GM23248 (cell line): Measurements from ENCODE around the gene COX19.

Experiments
- EZH2 ChIP-seq: fragments of 200-600 bp; sonication (generic); IDR thresholded peaks from 2 replicates; pipeline ENCODE4 v1.6.1; 2018; ENCODE audit warnings: antibody characterized with exemption, mild to moderate bottlenecking; ENCODE audit not compliant: insufficient read depth, poor library complexity, severe bottlenecking
- EZH2phosphoT487 ChIP-seq: fragments of 200-600 bp; sonication (generic); IDR thresholded peaks from 2 replicates; pipeline ENCODE4 v1.6.1; 2018; ENCODE audit warnings: antibody characterized with exemption, moderate library complexity, mild to moderate bottlenecking, low read depth; ENCODE audit not compliant: insufficient read depth

DNA sequence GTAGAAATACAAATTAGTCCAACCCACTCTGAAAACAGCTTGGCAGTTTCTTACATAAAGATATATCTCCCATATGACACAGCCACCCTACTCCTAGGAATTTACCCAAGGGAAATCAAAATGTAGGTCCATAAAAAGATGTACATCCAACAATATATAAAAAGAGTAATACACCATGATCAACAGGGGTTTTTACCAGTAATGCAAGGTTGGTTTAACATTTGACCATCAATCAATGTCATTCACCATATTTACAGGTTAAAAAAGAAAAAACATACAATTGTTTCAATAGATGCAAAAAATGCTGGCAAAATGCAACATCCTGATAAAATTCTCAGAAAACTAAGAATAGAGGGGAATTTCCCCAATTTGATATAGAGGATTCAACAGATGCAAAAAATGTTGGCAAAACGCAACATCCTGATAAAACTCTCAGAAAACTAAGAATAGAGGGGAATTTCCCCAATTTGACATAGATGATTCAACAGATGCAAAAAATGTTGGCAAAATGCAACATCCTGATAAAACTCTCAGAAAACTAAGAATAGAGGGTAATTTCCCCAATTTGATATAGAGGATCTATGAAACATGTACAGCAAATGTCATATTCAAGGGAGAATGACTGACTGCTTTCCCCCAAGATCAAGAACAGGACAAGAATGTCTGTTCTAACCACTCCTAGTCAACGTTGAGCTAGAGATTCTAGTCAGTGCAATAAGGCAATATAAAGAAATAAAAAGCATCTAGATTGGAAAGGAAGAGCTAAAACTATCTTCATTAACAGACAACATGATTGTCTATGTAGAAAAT, 34.5 kb downstream of the COX19 start:
- TF ChIP-seq EZH2 (no peak), EZH2phosphoT487 (no peak)
